Calu3 (cell line): ENCODE measurements around the gene SBK2. TPM values are rescaled to one million over a fixed set of nuclear protein-coding genes. Genes with fewer than 3 reads are reported as not detected.

Experiments used
- BruUV-seq: library from RNA; stranded (reverse); fragments of 400-500 nt; replicated peaks from 2 replicates; lab custom pipeline; 2021; lab: Mats Ljungman, UMichigan
- CTCF ChIA-PET: fragments of 300-600 bp; sonication (Branson Sonifier 250); formaldehyde crosslinking; loops from one replicate; lab custom pipeline; 2022; ENCODE audit warnings: antibody characterized with exemption; lab: Charles Lee
- DNase-seq: peaks from one replicate; pipeline ENCODE4 v3.0.0; 2022
- H3K27ac Mint-ChIP-seq: one replicate; pipeline ENCODE4 v1.8.0; 2022; ENCODE audit warnings: mixed read lengths; ENCODE audit not compliant: unreplicated experiment
- H3K27me3 Mint-ChIP-seq: one replicate; pipeline ENCODE4 v1.8.0; 2022; ENCODE audit warnings: mixed read lengths; ENCODE audit not compliant: unreplicated experiment
- H3K36me3 Mint-ChIP-seq: one replicate; pipeline ENCODE4 v1.8.0; 2022; ENCODE audit warnings: mild to moderate bottlenecking, moderate library complexity, mixed read lengths; ENCODE audit not compliant: insufficient read depth, unreplicated experiment
- H3K4me1 Mint-ChIP-seq: one replicate; pipeline ENCODE4 v1.8.0; 2022; ENCODE audit warnings: mild to moderate bottlenecking, low read depth, mixed read lengths; ENCODE audit not compliant: unreplicated experiment
- H3K4me3 Mint-ChIP-seq: one replicate; pipeline ENCODE4 v1.8.0; 2022; ENCODE audit warnings: mild to moderate bottlenecking, low read depth, moderate library complexity, mixed read lengths; ENCODE audit not compliant: unreplicated experiment
- H3K9me3 Mint-ChIP-seq: one replicate; pipeline ENCODE4 v1.8.0; 2022; ENCODE audit warnings: low read depth, mixed read lengths; ENCODE audit not compliant: unreplicated experiment
- CTCF ChIP-seq: fragments of 200-600 bp; IDR thresholded peaks from one replicate; pipeline ENCODE4 v1.8.0; 2022; ENCODE audit warnings: antibody characterized with exemption; ENCODE audit not compliant: unreplicated experiment
- intact Hi-C: fragments of 100-400 bp; cut with micrococcal nuclease; formaldehyde crosslinking; loops from one replicate; pipeline ENCODE4 v1.10.0; 2022; ENCODE audit not compliant: unreplicated experiment
- total RNA-seq: library from RNA; stranded (reverse); gene quantifications from 2 replicates; pipeline ENCODE4 v1.2.3, GENCODE V29; 2022

Gene SBK2
- total RNA-seq, 1 experiment from 2014 or later, result not detected

GRCh38 chr19:55482156-55482961 is 54.6 kb downstream of the SBK2 start:
- peaks cover 37% of the 10 kb centered on the region for H3K4me1 Mint-ChIP-seq
- TF ChIP-seq CTCF, result no peak
- no peaks in the 10 kb centered on the region for H3K9me3 Mint-ChIP-seq
- H3K27me3 Mint-ChIP-seq, result no peaks in the 10 kb centered on the region
- CTCF ChIA-PET, result no interaction called here
- BruUV-seq, result no TSS peak
- intact Hi-C loops, result no loop called here
- no peak overlapping the region for H3K4me3 Mint-ChIP-seq
- no peak for DNase-seq
- no peak overlapping the region for H3K27ac Mint-ChIP-seq
- peaks cover 63% of the 10 kb centered on the region for H3K36me3 Mint-ChIP-seq

GRCh38 chr19:55481794-55482155 is 55.2 kb downstream of the SBK2 start:
- peaks cover 37% of the 10 kb centered on the region for H3K4me1 Mint-ChIP-seq
- H3K27me3 Mint-ChIP-seq, result no peaks in the 10 kb centered on the region
- TF ChIP-seq CTCF, result no peak
- H3K9me3 Mint-ChIP-seq, result no peaks in the 10 kb centered on the region
- CTCF ChIA-PET, result no interaction called here
- intact Hi-C loops, result no loop called here
- H3K4me3 Mint-ChIP-seq, result no peak overlapping the region
- peaks cover 63% of the 10 kb centered on the region for H3K36me3 Mint-ChIP-seq
- H3K27ac Mint-ChIP-seq, result no peak overlapping the region
- no peak for DNase-seq
- BruUV-seq, result no TSS peak

- Mint-ChIP-seq H3K4me1 (peaks cover 35% of the 10 kb centered on the region), H3K9me3 (no peaks in the 10 kb centered on the region), H3K4me3 (no peak overlapping the region), H3K36me3 (peaks cover 67% of the 10 kb centered on the region), H3K27me3 (no peaks in the 10 kb centered on the region), H3K27ac (no peak overlapping the region)
- BruUV-seq, result no TSS peak
- intact Hi-C loops, result no loop called here
- CTCF ChIA-PET, result no interaction called here
- TF ChIP-seq CTCF, result no peak
- DNase-seq, result no peak
Observed at GRCh38 chr19:55481148-55481793, 55.7 kb downstream of the SBK2 start.

GRCh38 chr19:55479451-55480230 is 57.3 kb downstream of the SBK2 start:
- Mint-ChIP-seq H3K4me1 (peaks cover 28% of the 10 kb centered on the region), H3K27me3 (no peaks in the 10 kb centered on the region), H3K27ac (peak overlapping the region; percentile 12), H3K9me3 (no peaks in the 10 kb centered on the region), H3K36me3 (peaks cover 61% of the 10 kb centered on the region), H3K4me3 (no peak overlapping the region)
- TF ChIP-seq CTCF, result no peak
- intact Hi-C loops, result no loop called here
- no TSS peak for BruUV-seq
- no peak for DNase-seq
- CTCF ChIA-PET, result interaction anchor here (0.6 to 0.7 kb wide), 2 partner anchors 204 to 444 kb away, joined by 3 to 4 read pairs; no protein-coding TSS in a partner anchor
